Activated naive CD4-positive, alpha-beta T cell treated with Interleukin-2 at 50 U/mL for 16 hours (primary cell): ENCODE results near the gene ARNT2.

Source experiments
- DNase-seq: peaks from one replicate; pipeline ENCODE4 v3.0.0-alpha.2; 2020

The ARNT2 gene

GRCh38 chr15:80414546-80415357 is 10.6 kb downstream of the ARNT2 start:
- DNase-seq: no peak

- DNase-seq: no peak
These were observed 11.1 kb downstream of the ARNT2 start for GRCh38 chr15:80415358-80415670.

- no peak for DNase-seq
These were observed 12.5 kb downstream of the ARNT2 start for GRCh38 chr15:80416702-80417101.

DNA sequence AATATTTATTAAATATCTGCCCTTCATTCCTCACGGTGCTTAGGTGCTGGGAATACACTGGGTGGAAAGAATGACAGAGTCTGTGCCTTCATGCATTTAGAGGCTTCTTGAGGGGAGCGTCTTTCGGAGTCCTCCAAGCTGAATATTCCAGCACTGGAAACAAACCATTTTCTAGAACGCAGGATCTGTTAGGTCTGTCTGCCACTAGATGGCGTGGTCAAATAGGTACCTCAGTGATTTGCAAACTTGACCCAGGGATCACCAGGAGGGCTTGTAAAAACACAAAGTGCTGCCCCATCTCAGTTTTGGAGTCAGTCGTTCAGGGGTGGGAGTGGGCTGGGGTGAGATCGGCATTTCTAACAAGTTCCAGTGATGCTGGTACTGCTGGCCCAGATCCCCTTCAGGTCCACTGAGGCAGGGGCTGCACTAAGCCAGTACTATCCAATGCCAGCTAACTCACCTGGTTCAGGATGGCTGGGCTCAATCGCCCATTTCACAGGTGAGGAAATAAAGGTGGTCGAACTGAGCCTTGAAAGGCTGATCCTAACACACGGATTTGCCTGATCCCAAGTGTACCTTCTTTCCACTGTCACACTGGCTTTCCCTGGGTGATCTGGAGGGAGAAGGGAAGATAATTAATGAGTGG is 14.8 kb downstream of the ARNT2 start:
- DNase-seq: no peak

GRCh38 chr15:80419546-80419945 is 15.4 kb downstream of the ARNT2 start:
- no peak for DNase-seq

GRCh38 chr15:80420658-80421057 is 16.5 kb downstream of the ARNT2 start:
- DNase-seq: no peak

DNA sequence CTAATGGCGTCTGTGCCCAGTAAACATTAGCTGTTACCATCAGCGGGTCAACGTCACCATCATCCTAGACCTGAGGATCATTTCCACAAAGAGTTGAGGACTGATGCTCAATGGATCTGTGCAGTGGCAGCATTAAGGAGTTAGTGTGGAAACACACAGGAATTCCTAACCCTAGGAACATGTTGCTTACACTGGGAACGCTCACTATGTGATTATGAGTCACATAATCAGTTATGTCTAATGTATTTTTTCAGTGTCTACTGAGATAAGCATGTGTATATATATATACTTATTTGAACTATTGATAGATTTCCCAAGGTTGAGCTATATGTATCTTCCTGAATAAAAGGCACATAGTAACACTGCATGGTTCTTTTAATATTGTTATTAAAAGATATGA is 19.0 kb downstream of the ARNT2 start:
- DNase-seq: no peak

DNA sequence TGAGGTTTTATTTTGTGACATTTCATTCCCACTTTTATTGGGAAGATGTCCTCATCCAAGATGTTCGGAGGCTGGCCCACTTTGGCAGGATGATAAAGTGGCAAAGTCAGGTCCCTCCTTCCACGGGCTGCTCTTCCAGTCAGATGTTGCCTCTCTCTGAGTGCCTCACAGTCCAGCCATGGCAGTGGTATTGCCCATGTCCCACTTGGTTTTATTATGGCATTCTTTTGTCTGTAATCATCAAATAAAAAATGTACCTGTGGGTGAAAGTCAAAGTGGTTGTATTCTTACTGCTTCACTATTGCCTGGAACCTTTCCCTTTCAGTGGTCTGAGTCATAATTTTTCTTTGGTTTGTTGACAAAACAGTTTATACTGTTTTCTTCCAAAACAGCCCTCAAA is 20.2 kb downstream of the ARNT2 start:
- no peak for DNase-seq

DNA sequence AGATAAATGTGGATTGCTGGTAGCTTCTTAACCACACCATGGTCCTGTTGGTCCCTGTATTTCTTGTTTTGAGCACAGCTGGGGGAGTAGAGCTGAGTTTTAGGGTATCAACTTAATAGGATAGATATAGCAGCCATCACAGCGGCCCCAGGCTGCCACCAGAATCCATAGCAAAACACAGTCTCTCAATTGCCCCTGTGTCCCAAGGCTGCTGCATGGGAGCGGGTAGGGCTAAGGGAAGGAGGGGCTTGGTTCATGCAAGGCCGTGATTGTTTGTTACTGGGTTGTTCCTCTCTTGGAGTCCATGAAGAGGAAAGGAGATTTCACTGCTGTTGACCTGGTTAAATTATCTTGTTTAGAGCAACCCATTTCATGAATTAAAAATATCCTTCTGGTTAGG is 22.1 kb downstream of the ARNT2 start:
- DNase-seq: no peak

DNA sequence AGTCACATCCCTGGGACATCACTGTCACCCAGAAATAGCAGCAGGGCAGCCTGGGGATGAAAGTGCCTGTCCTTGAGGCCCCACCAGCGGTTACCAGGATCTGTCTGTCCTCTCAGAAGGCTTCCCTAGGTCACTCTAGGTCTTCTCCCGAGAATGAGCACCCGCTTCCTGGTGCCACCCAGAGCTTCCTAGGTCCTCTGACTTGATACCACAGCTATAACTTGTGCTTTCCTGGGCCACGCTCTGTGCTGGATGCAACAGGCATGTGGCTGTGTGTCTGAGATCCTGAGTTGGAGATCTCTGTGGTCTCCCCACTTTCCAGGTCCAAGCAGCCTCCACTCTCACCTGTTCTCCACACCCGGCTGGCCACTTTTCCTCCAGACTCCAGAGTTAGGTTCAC is 25.8 kb downstream of the ARNT2 start:
- DNase-seq: no peak

- DNase-seq: no peak
These were observed 27.6 kb downstream of the ARNT2 start for GRCh38 chr15:80431635-80432344.

- DNase-seq: no peak
These were observed 28.1 kb downstream of the ARNT2 start for GRCh38 chr15:80432345-80432702.

- DNase-seq: no peak
These were observed 29.7 kb downstream of the ARNT2 start for GRCh38 chr15:80433836-80434235.

DNA sequence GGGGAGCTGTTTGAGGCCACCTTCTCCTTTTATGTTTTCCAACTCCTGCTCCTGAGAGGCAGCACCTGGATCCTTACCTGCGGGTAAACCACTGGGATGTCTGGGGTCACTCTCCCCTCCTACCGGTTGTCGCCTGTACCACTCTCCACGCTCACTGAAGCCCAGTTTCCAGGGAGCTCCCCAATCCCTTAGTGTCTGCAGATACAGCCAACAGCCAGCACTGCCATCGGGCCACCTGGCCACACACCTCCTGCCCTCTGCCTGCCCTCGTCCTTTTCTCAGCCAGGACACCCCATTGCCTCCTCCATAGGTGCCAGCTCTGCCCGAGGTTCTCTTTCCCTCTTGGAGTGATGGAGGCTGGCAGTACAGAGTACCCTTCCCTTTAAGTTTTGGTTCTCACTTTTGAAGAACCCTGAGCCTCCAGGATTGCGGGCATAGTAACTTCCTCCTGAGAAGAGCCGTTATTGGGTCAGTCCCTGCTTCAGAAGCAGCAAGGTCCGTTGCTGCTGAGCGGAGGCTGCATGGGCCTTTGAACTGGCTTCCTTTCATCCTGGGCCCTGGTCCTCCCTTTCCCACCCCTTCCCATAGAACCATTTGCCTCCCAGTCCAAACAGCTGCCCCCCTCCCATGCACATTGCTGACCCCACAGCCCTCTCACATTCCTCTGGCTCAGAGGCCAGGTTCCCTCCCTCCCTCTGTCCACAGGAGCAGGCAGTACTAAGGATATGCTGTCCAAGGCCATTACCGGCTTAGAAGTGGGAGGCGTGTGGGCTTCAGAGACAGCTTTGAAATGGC is 30.9 kb downstream of the ARNT2 start:
- DNase-seq: no peak

GRCh38 chr15:80436511-80437307 is 32.5 kb downstream of the ARNT2 start:
- no peak for DNase-seq

- no peak for DNase-seq
These were observed 33.2 kb downstream of the ARNT2 start for GRCh38 chr15:80437334-80437891.

GRCh38 chr15:80439140-80439539 is 35.0 kb downstream of the ARNT2 start:
- DNase-seq: no peak

- no peak for DNase-seq
These were observed 35.8 kb downstream of the ARNT2 start for GRCh38 chr15:80440024-80440423.

- DNase-seq: no peak
These were observed 36.9 kb downstream of the ARNT2 start for GRCh38 chr15:80441041-80441440.

- no peak for DNase-seq
These were observed 37.5 kb downstream of the ARNT2 start for GRCh38 chr15:80441714-80442113.

DNA sequence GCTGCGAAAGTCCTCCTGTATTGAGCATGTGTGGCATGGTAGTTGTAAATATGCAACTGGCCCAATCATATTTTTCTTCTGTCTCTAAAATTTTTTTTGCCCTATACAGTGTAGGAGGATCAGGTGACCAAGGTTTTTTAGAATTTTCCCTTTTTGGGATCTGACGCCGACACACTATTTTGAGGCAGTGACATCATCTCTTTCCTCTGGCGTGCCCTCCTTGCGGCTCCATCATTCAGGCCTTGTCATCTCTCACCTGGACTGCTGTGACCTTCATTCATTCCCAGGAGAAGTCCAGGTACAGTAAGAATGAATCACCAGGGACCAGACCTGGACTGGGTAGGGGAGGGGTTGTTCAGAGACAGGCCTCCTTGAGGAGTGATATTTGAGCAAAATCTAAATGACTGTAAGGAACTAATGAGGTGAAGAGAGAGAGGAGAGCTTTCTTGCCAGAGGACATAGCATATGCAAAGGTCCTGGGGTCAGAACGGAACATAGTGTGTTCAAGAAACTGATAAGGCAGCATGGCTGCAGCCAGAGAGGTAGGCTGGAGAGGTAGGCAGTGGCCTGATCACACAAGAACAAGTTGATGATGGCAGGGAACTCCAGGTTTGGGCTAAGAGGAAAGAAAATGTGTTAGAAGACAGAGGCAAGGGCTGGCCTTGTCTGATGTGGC is 38.7 kb downstream of the ARNT2 start:
- no peak for DNase-seq
